NCI-H446 (cell line): Measurements from ENCODE around the gene CSHL1.
"Not testable (repeated sequence)": the region's sequence is repeated elsewhere in the genome, so short reads cannot be mapped to it uniquely, and the experiment has no call there.

Source experiments
- DNase-seq, 2 experiments: peaks; one replicate each; lab custom pipeline; 2025; lab: John Stamatoyannopoulos, UW

The CSHL1 gene

DNA sequence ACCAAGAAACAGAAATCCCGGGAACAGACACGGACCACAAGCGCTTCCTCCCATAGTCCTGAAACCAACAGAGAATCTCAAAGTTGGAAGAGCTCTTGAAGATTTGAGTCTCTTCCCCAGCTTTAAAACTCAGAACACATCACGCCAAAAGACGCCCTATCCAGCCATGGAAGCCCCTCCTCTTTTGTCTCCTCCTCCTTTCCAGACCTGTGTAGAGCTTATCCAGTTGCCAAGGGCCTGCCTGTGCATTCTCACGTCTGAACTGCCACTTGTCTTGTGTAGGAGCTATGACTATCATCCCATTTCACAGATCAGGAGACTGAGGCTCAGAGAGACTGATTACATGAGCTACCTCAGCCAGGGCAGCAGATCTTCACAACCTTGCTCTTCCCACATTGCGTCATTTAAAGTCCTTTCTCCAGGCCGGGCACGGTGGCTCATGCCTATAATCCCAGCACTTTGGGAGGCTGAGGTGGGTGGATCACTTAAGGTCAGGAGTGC lies 28.4 kb downstream of the CSHL1 start:
- DNase-seq = not testable (repeated sequence)

GRCh38 chr17:63881935-63882601 lies 29.0 kb downstream of the CSHL1 start, which contains the start of gene GH2:
Gene GH2 (minus strand): TSS chr17:63881944. CDS start chr17:63881801, 143 bp downstream.
- no peak for DNase-seq

DNA sequence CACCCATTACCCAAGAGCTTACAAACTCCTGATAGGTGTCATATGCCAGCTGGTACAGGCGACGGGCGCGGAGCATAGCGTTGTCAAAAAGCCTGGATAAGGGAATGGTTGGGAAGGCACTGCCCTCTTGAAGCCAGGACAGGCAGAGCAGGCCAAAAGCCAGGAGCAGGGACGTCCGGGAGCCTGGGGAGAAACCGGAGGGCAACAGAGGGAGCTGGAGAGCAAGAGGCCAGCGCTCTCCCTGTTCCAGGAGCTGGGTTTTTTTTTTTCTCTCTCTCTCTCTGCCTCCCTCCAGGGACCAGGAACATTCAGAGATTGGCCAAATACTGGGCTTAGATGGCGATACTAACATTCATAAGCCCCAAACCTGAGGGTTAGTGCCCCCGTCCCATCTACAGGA lies 29.7 kb downstream of the CSHL1 start:
- DNase-seq = not testable (repeated sequence)

GRCh38 chr17:63880706-63881105 lies 30.4 kb downstream of the CSHL1 start:
- no peak for DNase-seq

- not testable (repeated sequence) for DNase-seq
Observed at GRCh38 chr17:63878413-63878812, 32.6 kb downstream of the CSHL1 start.

DNA sequence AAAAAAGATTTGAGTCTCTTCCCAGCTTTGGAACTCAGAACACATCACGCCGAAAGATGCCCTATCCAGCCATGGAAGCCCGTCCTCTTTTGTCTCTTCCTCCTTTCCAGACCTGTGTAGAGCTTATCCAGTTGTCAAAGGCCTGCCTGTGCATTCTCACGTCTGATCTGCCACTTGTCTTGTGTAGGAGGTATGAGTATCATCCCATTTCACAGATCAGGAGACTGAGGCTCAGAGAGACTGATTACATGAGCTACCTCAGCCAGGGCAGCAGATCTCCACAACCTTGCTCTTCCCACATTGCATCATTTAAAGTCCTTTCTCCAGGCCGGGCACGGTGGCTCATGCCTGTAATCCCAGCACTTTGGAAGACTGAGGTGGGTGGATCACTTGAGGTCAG lies 36.4 kb downstream of the CSHL1 start:
- not testable (repeated sequence) for DNase-seq

DNA sequence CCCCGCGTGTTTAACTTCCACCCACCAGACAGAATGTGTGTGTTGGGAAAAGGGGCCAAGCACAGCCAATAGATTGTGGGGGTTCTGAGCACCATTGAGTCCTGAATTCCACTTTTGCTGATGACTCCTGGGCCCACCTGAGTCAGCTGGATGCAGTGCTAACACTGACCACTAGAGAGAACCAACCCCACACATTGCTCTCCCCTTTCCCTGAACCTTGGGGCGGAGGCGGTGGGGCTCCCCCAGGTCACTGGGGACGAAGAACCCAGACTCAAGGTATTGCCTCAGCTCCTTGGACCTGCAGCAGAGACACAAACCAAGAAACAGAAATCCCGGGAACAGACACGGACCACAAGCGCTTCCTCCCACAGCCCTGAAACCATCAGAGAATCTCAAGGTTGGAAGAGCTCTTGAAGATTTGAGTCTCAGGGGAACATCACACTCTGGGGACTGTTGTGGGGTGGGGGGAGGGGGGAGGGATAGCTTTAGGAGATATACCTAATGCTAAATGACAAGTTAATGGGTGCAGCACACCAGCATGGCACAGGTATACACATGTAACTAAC lies 36.9 kb downstream of the CSHL1 start:
- not testable (repeated sequence) for DNase-seq

DNA sequence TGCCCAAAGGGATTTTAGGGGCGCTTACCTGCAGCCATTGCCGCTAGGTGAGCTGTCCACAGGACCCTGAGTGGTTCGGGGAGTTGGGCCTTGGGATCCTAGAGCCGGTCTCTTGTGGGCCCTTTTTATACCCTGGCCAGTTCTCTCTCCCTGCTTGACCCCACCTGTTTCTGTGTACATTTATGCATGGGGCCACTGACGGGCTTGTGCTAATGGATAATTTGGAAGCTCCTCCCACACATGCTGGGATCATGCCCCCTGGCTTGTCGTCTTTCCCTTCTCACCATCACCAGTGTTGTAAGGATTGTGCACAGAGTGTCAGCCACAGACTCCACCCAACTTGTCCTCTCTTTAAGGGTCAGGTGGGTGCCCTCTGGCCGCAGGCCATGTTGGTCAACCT lies 37.5 kb downstream of the CSHL1 start, which contains the start of gene CSH2:
Gene CSH2, minus strand, starts transcription at position 101 of the 400 bp plus-strand sequence. Its CDS starts 63 bp downstream, at position 38.
- DNase-seq = not testable (repeated sequence)

- DNase-seq = not testable (repeated sequence)
Observed at GRCh38 chr17:63871646-63872365, 39.3 kb downstream of the CSHL1 start.

DNA sequence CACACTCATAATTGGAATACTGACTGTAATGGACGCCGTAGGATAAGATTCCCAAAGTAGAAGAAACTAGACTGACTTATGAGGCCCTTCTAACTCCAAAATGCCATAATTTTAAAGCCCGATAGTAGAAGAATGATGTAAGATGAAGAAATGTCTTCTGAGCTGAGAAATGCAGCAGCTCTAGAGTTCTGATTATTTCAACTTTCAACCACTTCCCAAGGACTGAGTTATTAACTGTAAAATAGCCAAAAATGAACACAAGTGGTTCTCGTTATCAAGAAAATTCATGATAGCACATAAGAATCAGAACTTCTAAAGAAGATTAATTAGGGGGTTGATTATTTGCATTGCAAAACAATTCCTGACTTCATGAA lies 40.8 kb downstream of the CSHL1 start:
- DNase-seq = not testable (repeated sequence)

- DNase-seq = not testable (repeated sequence)
Observed at GRCh38 chr17:63869491-63870291, 41.4 kb downstream of the CSHL1 start.

DNA sequence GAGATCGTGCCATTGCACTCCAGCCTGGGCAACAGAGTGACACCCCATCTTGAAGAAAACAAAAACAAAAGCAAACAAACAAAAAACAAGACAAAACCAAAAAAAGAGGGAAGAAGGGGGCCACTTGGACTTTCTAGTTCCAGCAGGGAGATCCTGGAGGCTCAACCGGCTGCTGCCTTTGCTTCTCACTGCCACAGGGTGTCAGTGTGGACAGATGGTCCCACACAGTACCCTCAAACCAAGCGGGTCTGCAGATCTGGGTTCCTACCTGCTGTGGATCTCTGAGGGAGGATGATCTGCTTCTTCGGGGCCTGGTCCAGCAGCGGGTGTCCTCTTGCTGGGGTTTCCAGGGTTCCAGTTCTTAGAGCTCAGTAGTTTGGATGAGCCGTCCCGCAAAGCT lies 44.4 kb downstream of the CSHL1 start:
- DNase-seq = not testable (repeated sequence)
